H9 (cell line): Measurements from ENCODE around the gene NTRK3. TPM values are rescaled to one million over a fixed set of nuclear protein-coding genes. Genes with fewer than 3 reads are reported as not detected.

Experiments used
- DNase-seq: peaks from one replicate; pipeline ENCODE4 v3.0.0-alpha.2; 2017
- H2AFZ ChIP-seq: one replicate; pipeline ENCODE4 v1.6.1; 2013; ENCODE audit warnings: mild to moderate bottlenecking, low read length, control low read depth, moderate library complexity
- H2AK5ac ChIP-seq: 2 replicates; pipeline ENCODE4 v1.6.1; 2013; ENCODE audit warnings: low read length, control low read depth, mixed read lengths; ENCODE audit not compliant: insufficient read length
- H2BK120ac ChIP-seq: one replicate; pipeline ENCODE4 v1.6.1; 2013; ENCODE audit warnings: low read depth, mild to moderate bottlenecking, low read length, control low read depth, inconsistent platforms; ENCODE audit not compliant: poor library complexity, severe bottlenecking
- H2BK12ac ChIP-seq: 2 replicates; pipeline ENCODE4 v1.6.1; 2013; ENCODE audit warnings: low read length, control low read depth, mixed read lengths, low read depth; ENCODE audit not compliant: insufficient read length
- H2BK15ac ChIP-seq: 2 replicates; pipeline ENCODE4 v1.6.1; 2013; ENCODE audit warnings: low read depth, low read length, control low read depth
- H2BK20ac ChIP-seq: one replicate; pipeline ENCODE4 v1.6.1; 2013; ENCODE audit warnings: low read depth, mild to moderate bottlenecking, low read length, control low read depth, inconsistent platforms; ENCODE audit not compliant: poor library complexity, severe bottlenecking
- H2BK5ac ChIP-seq: 2 replicates; pipeline ENCODE4 v1.6.1; 2013; ENCODE audit warnings: low read length, control low read depth, mixed read lengths; ENCODE audit not compliant: insufficient read length
- H3K14ac ChIP-seq: 2 replicates; pipeline ENCODE4 v1.6.1; 2013; ENCODE audit warnings: low read length, control low read depth; ENCODE audit not compliant: insufficient read depth
- H3K18ac ChIP-seq: 2 replicates; pipeline ENCODE4 v1.6.1; 2013; ENCODE audit warnings: low read depth, mild to moderate bottlenecking, mixed read lengths, low read length, control low read depth; ENCODE audit not compliant: insufficient read length
- H3K23ac ChIP-seq: 2 replicates; pipeline ENCODE4 v1.6.1; 2013; ENCODE audit warnings: low read length, control low read depth, mixed read lengths, low read depth; ENCODE audit not compliant: insufficient read length
- H3K23me2 ChIP-seq: 2 replicates; pipeline ENCODE4 v1.6.1; 2013; ENCODE audit warnings: low read depth, mild to moderate bottlenecking, mixed read lengths, low read length, control low read depth; ENCODE audit not compliant: insufficient read length, poor library complexity, severe bottlenecking
- H3K27ac ChIP-seq: 2 replicates; pipeline ENCODE4 v1.5.1; 2013; ENCODE audit warnings: low read length, control low read depth, mixed read lengths, low read depth; ENCODE audit not compliant: insufficient read length
- H3K27me3 ChIP-seq: 2 replicates; pipeline ENCODE4 v1.6.1; 2013; ENCODE audit warnings: low read length, control low read depth, inconsistent platforms; ENCODE audit not compliant: insufficient read depth
- H3K4ac ChIP-seq: 2 replicates; pipeline ENCODE4 v1.6.1; 2013; ENCODE audit warnings: low read depth, mild to moderate bottlenecking, control low read depth, inconsistent platforms, low read length, moderate library complexity
- H3K4me1 ChIP-seq: 2 replicates; pipeline ENCODE4 v1.6.1; 2013; ENCODE audit warnings: low read length, control low read depth, inconsistent platforms; ENCODE audit not compliant: insufficient read depth
- H3K4me2 ChIP-seq: 2 replicates; pipeline ENCODE4 v1.6.1; 2013; ENCODE audit warnings: low read length, control low read depth, mixed read lengths; ENCODE audit not compliant: insufficient read length, insufficient read depth
- H3K56ac ChIP-seq: 2 replicates; pipeline ENCODE4 v1.6.1; 2013; ENCODE audit warnings: low read depth, mild to moderate bottlenecking, mixed read lengths, low read length, control low read depth; ENCODE audit not compliant: insufficient read length
- H3K79me1 ChIP-seq: 2 replicates; pipeline ENCODE4 v1.6.1; 2013; ENCODE audit warnings: low read depth, mild to moderate bottlenecking, moderate library complexity, low read length, control low read depth, inconsistent platforms; ENCODE audit not compliant: insufficient read depth, poor library complexity, severe bottlenecking
- H3K79me2 ChIP-seq: 2 replicates; pipeline ENCODE4 v1.6.1; 2013; ENCODE audit warnings: low read length, control low read depth, inconsistent platforms; ENCODE audit not compliant: insufficient read depth
- H3K9ac ChIP-seq: 2 replicates; pipeline ENCODE4 v1.6.1; 2013; ENCODE audit warnings: low read length, control low read depth, mixed read lengths; ENCODE audit not compliant: insufficient read length; ENCODE audit errors: extremely low read depth
- H3K9me3 ChIP-seq: one replicate; pipeline ENCODE4 v1.6.1; 2013; ENCODE audit warnings: low read depth, low read length, inconsistent platforms; ENCODE audit not compliant: control insufficient read depth
- H3T11ph ChIP-seq: one replicate; pipeline ENCODE4 v1.6.1; 2013; ENCODE audit warnings: mild to moderate bottlenecking, low read length, control low read depth, inconsistent platforms
- H4K20me1 ChIP-seq: one replicate; pipeline ENCODE4 v1.6.1; 2013; ENCODE audit not compliant: control insufficient read depth, insufficient read length, insufficient read depth
- H4K5ac ChIP-seq: 2 replicates; pipeline ENCODE4 v1.6.1; 2013; ENCODE audit warnings: low read depth, mild to moderate bottlenecking, mixed read lengths, low read length, control low read depth; ENCODE audit not compliant: insufficient read length
- H4K8ac ChIP-seq: replicated peaks from 2 replicates; pipeline ENCODE4 v1.6.1; 2013; ENCODE audit warnings: low read length, control low read depth, mixed read lengths, low read depth; ENCODE audit not compliant: insufficient read length
- H4K91ac ChIP-seq: 2 replicates; pipeline ENCODE4 v1.6.1; 2013; ENCODE audit warnings: low read depth, mild to moderate bottlenecking, moderate library complexity, mixed read lengths, low read length, control low read depth; ENCODE audit not compliant: insufficient read length
- H3K27ac Mint-ChIP-seq, 3 experiments: 2 replicates in 2 of 3; 3 replicates in 1 of 3; pipeline ENCODE4 v1.8.0; 2020 to 2021; ENCODE audit warnings: mixed read lengths in 3 of 3, mild to moderate bottlenecking in 1 of 3, moderate library complexity in 1 of 3
- H3K27me3 Mint-ChIP-seq: 2 replicates; pipeline ENCODE4 v1.8.0; 2021; ENCODE audit warnings: low read depth, mild to moderate bottlenecking, moderate library complexity, mixed read lengths
- H3K36me3 Mint-ChIP-seq, 3 experiments: 2 replicates in 2 of 3; 3 replicates in 1 of 3; pipeline ENCODE4 v1.8.0; 2020 to 2021; ENCODE audit warnings: low read depth in 3 of 3, mixed read lengths in 3 of 3; ENCODE audit not compliant: insufficient read depth in 1 of 3
- H3K4me1 Mint-ChIP-seq, 2 experiments: 2 replicates each; pipeline ENCODE4 v1.8.0; 2020; ENCODE audit warnings: mixed read lengths in 2 of 2
- H3K4me3 Mint-ChIP-seq, 2 experiments: 2 replicates in 1 of 2; 3 replicates in 1 of 2; pipeline ENCODE4 v1.8.0; 2020 to 2021; ENCODE audit warnings: mild to moderate bottlenecking in 2 of 2, mixed read lengths in 2 of 2, moderate library complexity in 1 of 2
- H3K9me3 Mint-ChIP-seq, 2 experiments: 2 replicates in 1 of 2; 3 replicates in 1 of 2; pipeline ENCODE4 v1.8.0; 2020; ENCODE audit warnings: mild to moderate bottlenecking in 2 of 2, mixed read lengths in 2 of 2, moderate library complexity in 1 of 2
- CTCF ChIP-seq: fragments of 200-600 bp; sonication (generic); conservative IDR thresholded peaks from 3 replicates; pipeline ENCODE4 v1.8.0; 2021; ENCODE audit warnings: antibody characterized with exemption, mild to moderate bottlenecking
- WGBS: extraction: QIAGEN DNeasy Blood & Tissue Kit; methylation state at CpG from one replicate; pipeline ENCODE4 v1.1.7; 2013; ENCODE audit warnings: missing lambda C conversion rate, low lambda C conversion rate, mixed read lengths; ENCODE audit not compliant: insufficient read length; ENCODE audit errors: extremely low coverage; 5-methylcytosine and 5-hydroxymethylcytosine counted together
- total RNA-seq: library from RNA; stranded (reverse); gene quantifications from 2 replicates; pipeline ENCODE4 v1.2.1, GENCODE V29; 2021

The NTRK3 gene
- total RNA-seq, 1 experiment from 2014 or later = 2.5 TPM

- Histone ChIP-seq H3K23me2 (no peaks in the 10 kb centered on the region), H2BK5ac (no peak overlapping the region), H2BK120ac (no peak overlapping the region), H3K4me1 (peaks cover 4% of the 10 kb centered on the region; the same call in 1 of the 2 replicates), H2AFZ (no peak overlapping the region), H3K79me1 (no peaks in the 10 kb centered on the region), H3T11ph (no peak overlapping the region), H2AK5ac (no peak overlapping the region), H3K4me2 (no peak overlapping the region), H2BK15ac (no peak overlapping the region), H2BK20ac (no peak overlapping the region), H3K9ac (no peak overlapping the region), H3K18ac (no peak overlapping the region), H3K14ac (no peak overlapping the region), H4K5ac (no peak overlapping the region), H3K9me3 (no peaks in the 10 kb centered on the region), H4K20me1 (no peaks in the 10 kb centered on the region), H3K27me3 (no peaks in the 10 kb centered on the region), H3K4ac (no peak overlapping the region), H2BK12ac (no peak overlapping the region), H4K91ac (no peak overlapping the region), H3K79me2 (no peaks in the 10 kb centered on the region), H3K27ac (no peak overlapping the region), H4K8ac (no peak overlapping the region), H3K56ac (no peak overlapping the region), H3K23ac (no peak overlapping the region)
- H3K4me3 Mint-ChIP-seq = no peak overlapping the region
- TF ChIP-seq CTCF = no peak
- peaks cover 0 to 9% (median 5%) of the 10 kb centered on the region in 3 experiments; a peak in 2 of 7 replicates for H3K36me3 Mint-ChIP-seq
- H3K4me1 Mint-ChIP-seq = peaks cover 25 to 29% of the 10 kb centered on the region in 2 experiments
- peaks cover 2% of the 10 kb centered on the region for H3K27me3 Mint-ChIP-seq
- no CpG with 5 or more reads among the region's 2 CpGs for WGBS
- no peaks in the 10 kb centered on the region; a peak in 2 of 5 replicates for H3K9me3 Mint-ChIP-seq
- no peak overlapping the region for H3K27ac Mint-ChIP-seq
- DNase-seq = no peak
Observed at GRCh38 chr15:88029696-88030095, 226.8 kb downstream of the NTRK3 start.
